GM21723 (cell line): Measurements from ENCODE around the gene RBM39.
"Not testable (repeated sequence)": the region's sequence is repeated elsewhere in the genome, so short reads cannot be mapped to it uniquely, and the experiment has no call there.

Source experiments
- ATAC-seq: cut with Tn5 transposase; IDR thresholded peaks from one replicate; pipeline ENCODE4 v1.9.1; 2021; ENCODE audit warnings: mild to moderate bottlenecking, moderate library complexity; ENCODE audit not compliant: unreplicated experiment

The RBM39 gene

DNA sequence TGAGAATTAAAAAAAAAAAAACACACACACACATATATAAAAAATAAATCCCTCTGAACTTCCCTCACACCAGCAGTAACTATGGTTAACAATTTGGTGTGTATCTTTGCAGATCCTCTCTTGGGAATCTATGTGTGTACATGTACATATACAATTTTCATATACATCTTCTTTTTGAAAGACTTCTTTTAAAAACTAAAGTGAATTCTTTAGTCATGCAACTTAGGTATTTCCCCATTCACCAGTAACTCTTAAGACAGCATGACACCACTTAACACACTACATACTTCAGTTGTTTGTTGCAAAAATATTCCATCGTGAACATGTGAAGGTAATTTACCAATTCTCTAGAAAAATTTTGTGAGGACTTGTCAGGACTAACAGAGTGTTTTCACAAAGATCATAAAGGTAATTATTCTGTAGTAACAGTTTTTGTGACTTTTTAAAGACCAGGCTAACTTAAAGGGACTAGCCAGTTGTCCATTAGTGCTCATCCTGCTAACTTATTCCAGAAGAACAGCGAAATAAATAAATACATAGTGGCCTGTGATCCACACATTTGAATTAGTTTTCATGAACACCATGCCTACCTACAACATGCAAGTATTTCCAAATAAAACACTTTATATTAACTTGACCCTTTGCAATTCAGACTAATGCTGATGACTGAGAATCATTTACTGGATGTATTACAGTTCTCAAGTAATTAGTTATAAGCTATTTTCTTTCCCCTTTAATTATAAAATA lies 12.1 kb downstream of the RBM39 start:
- ATAC-seq = no peak

DNA sequence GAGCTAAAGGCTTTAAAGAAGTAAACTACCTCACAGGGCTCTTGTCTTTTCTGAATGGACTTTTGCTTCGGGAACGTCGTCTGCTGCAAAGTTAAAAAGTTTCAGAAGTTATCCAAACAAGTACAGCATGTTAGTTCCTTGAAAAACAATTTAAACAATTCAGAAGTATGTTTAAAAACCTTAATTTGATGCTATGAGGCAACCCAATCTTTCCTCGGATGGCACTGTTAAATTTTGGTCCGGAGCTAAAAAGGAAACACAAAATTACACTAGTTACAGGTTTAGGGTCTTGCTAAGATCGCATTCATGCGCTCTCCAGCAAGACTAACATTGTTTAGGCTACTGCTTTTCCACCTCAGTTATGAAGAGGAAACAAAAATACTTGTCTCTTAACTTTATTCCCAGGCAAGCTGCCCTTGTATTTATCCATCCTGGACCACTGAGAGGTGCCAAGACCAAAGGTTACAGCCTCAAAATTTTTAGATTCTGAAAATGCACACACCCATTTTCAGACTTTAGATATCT lies 12.7 kb downstream of the RBM39 start:
- ATAC-seq = no peak

DNA sequence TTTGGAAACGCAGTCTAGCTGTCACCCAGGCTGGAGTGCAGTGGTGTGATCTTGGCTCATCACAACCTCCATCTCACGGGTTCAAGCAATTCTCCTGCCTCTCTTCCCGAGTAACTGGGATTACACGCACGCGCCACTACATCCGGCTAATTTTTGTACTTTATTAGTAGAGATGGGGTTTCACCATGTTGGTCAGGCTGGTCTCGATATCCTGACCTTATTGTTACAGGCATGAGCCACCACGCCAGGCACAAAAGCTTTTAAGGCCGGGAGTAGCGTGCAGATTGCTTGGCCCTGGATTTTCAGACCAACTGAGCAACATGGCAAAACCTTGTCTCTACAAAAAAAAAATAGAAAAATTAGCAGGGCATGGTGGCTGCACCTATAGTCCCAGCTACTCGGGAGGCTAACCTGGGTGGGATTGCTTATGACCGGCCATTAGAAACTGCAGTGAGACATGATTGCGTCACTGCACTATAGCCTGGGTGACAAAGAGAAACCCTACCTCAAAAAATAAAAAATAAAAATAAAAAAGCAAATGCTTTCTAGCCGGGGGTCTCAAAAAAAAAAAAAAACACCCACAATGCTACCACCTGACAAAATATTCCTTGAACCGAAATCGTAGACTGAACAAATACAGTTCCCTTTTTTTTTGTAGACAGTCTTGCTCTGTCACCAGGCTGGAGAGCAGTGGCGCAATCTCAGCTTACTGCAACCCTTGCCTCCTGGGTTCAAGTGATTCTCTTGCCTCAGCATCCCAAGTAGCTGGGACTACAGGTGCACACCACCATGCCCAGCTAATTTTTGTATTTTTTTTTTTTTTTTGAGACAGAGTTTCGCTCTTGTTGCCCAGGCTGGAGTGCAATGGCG lies 15.0 kb downstream of the RBM39 start:
- no peak for ATAC-seq

- no peak for ATAC-seq
Measured at GRCh38 chr20:35724321-35725230, 17.5 kb downstream of the RBM39 start.

DNA sequence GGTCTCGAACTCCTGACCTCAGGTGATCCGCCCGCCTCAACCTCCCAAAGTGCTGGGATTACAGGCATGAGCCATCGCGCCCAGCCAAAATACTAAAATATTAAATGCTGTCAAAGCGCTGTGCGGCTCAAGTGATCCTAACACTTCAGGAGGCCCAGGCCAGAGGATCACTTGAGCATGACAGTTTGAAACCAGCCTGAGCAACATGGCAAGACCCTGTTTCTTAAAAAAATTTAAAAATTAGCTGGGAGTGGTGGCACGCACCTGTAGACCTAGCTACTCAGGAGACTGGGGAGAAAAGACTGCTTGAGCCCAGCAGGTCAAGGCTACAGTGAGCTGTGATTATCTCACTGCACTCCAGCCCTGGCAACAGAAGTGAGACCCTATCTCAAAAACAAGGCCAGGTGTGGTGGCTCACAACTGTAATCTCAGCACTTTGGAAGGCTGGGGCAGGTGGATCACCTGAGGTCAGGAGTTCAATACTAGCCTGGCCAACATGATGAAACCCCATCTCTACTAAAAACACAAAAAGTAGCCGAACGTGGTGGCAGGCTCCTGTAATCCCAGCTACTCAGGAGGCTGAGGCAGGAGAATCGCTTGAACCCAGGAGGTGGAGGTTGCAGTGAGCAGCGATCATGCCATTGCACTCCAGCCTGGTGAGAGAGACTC lies 18.3 kb downstream of the RBM39 start:
- ATAC-seq = not testable (repeated sequence)

GRCh38 chr20:35723275-35723639 lies 18.8 kb downstream of the RBM39 start:
- not testable (repeated sequence) for ATAC-seq

- no peak for ATAC-seq
Measured at GRCh38 chr20:35721621-35722020, 20.4 kb downstream of the RBM39 start.

DNA sequence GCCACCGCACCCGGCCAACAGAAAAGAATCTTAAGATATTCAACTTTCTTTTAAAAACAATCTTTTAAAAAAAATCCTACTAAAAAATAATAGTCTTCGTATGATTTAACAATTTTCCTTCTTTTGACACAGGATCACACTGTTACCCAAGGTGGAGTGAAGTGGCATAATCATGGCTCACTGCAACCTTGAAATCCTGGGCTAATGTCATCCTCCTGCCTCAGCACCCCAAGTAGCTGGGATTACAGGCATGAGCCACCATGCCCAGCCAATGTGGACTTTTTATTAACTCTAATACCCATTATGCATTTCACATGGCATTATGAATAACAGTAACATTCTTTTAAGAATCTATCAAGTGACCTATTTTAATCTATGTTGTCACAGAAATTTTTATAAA lies 20.8 kb downstream of the RBM39 start:
- no peak for ATAC-seq

DNA sequence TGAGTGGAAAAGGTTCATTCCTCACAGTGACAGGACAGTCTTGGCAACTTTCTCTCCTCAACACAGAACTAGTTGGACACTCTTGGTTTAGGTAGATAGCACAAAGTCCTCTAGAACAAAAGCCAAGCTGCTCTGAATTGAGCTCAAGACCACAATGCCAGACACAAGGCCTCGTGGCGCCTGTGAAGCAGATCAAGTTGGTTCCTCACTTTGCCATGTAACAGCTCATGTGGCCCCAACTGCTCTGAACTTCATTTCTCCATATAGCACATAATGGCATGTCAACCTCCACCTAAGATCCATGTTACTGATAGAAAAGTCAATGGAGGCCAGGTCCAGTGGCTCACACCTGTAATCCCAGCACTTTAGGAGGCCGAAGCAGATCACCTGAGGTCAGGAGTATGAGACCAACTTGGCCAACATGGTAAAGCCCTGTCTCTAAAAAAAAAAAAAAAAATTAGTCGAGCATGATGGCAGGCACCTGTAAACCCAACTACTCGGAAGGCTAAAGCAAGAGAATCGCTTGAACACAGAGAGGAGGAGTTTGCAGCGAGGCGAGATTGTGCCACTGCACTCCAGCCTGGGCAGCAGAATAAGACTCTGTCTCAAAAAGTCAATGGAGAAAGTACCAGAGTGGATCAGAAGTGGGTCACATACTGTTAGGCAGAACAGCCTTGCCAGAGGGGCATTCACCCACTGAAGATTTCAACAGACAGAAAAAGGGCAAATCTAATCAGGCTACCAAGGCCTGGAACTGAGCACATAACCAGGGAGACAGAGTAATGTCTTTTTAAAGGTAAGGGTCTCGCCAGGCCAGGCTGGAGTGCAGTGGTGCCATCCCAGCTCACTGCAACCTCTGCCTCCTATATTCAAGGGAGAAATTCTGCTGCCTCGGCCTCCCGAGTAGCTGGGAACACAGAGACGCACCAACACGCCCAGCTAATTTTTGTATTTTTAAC lies 21.6 kb downstream of the RBM39 start:
- ATAC-seq = no peak

GRCh38 chr20:35719717-35720116 lies 22.3 kb downstream of the RBM39 start:
- no peak for ATAC-seq

DNA sequence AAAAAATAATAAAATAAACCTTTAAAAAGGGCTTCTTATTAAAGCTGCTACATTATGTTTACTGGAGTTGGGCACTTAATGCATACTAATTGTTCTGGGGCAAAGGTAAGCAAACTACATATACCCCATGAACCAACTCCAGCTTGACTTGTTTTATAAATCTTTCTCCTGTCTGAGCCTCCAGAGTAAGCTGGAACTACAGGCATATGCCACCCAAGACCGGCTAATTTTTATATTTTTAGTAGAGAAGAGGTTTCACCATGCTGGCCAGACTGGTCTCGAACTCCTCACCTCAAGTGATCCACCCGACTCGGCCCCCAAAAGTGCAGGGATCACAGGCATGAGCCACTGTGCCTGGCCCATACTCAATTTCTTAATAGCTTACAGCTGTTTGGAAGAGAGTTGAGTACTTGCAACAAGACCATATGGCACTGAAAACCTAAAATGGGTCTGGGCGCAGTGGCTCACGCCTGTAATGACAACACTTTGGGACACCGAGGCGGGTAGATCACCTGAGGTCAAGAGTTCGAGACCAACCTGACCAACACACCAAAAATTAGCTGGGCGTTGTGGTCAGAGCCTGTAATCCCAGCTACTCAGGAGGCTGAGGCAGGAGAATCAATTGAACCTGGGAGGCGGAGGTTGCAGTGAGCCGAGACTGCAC lies 23.0 kb downstream of the RBM39 start:
- no peak for ATAC-seq

- ATAC-seq = not testable (repeated sequence)
Measured at GRCh38 chr20:35718321-35718720, 23.7 kb downstream of the RBM39 start.

DNA sequence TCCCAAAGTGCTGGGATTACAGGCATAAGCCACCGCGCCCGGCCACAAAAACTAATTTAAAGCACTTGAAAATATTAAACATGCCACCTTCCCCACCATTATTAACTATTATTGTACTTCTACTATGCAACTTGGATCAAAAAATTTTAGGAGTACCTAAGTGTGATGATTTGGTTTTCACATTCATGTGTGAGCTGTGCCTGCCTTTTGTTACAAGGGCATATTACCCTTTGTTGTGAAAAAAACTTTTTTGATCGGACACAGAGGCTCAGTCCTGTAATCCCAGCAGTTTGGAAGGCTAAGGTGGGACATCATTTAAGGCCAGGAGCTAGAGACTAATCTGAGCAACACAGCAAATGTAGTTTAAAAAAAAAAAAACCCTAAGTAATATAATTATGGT lies 25.7 kb downstream of the RBM39 start:
- no peak for ATAC-seq

GRCh38 chr20:35715652-35716051 lies 26.4 kb downstream of the RBM39 start:
- ATAC-seq = no peak

DNA sequence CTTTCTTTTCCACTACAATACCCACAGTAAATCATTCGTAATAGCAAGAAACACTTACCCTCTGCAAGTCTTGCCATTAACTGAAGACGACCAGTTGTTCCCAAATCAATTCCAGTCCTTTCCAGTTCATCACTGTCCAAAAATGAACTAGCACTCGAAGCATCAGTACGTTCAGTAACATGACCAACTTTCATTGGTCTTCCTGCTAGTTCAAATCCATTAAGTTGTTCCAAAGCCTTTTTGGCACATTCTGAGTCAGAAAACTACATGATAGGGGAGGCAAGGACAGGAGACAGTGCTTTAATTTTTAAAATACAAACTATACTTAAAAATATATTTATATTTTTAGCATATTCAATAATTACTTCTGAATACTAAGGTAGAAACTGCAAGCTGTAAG lies 27.9 kb downstream of the RBM39 start:
- ATAC-seq = no peak

DNA sequence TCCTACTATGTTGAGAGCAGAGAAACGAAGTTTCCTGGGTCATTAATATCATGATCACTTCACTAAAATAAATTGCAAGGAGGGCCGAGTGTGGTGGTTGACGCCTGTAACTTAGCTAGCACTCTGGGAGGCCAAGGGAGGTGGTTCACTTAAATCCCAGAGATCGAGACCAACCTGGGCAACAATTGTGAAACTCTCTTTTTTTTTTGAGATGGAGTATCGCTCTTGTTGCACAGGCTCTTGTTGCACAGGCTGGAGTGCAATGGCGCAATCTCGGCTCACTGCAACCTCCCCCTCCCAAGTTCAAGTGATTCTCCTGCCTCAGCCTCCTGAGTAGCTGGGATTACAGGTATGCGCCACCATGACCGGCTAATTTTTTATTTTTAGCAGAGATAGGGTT lies 28.9 kb downstream of the RBM39 start:
- ATAC-seq = not testable (repeated sequence)

GRCh38 chr20:35711588-35712209 lies 30.4 kb downstream of the RBM39 start:
- no peak for ATAC-seq

DNA sequence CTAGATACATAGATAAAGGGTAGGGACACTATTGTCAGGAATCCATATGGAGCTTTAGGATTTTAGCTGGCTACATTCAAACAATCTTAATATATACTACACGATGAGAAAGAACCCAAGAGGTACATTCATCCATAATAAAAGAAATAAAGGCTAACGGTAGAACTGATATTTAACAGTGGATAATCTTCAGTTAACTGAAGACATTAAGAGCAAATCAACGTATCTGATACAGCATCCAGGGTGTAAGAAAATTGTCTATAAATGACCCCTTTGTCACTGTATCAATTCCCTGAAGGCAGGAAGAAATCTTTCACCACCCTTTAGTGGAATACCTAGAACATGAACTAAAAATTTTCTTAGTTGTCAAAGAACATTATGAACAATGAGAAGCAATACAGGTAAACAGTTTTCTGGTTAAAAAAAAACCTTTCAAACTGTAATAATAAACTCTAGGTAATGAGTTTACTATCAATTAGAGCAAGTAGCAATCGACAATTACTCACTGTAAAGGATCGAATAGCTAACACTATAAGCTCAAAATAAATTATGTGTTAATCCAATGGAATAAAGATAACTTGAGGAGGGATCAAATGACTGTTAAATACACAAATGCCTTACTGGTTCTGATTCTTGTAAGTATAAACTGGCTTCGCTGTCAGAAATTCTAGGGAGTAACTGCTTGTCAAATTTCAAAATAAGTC lies 31.0 kb downstream of the RBM39 start:
- ATAC-seq = no peak
